ENCODE measurements around the gene MESD. TPM values are rescaled to one million over a fixed set of nuclear protein-coding genes. Genes with fewer than 3 reads are reported as not detected.

Gene MESD
- total and polyA plus RNA-seq, 2 of the 4 experiments (the other 2 are of a cell fraction): 10.0 to 14.0 TPM

DNA sequence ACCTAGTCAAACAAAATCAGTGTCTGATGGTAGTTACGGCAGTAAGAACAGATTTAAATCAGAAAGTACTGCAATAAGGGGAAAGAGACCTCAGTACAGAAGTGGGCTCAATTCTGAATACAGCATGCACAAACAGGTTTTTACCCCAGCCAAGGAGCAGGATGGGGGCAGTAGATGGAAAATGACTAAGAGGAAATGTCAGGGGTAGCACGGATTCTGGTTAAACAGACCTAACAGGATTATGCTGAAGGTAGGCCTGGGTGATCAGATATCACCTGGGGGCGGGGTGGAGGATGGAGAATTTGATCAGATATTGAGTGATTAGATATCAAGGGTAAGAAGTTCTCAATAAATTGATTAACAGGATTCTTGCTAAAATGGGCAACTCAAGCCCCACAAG lies 19.0 kb downstream of the MESD start:
- intact Hi-C loops (cut with micrococcal nuclease): loop anchor here (2.0 to 5.0 kb wide), 5 partner anchors 88 to 516 kb away; partner anchors contain the start of gene ABHD17C
- Histone ChIP-seq H3K27me3 (ENCODE audit: control insufficient read depth, insufficient read depth, low read length) (no peaks in the 10 kb centered on the region), H2AK9ac (replicated peaks; ENCODE audit: low read depth, low read length, poor library complexity) (no peak overlapping the region), H3K27ac (ENCODE audit: insufficient read depth, low read length) (no peak overlapping the region), H2AK5ac (ENCODE audit: low read depth, low read length) (no peak overlapping the region), H4K20me1 (ENCODE audit: insufficient read depth, low read length) (peaks cover 12% of the 10 kb centered on the region; the same call in 1 of the 2 replicates), H3K4me1 (ENCODE audit: control insufficient read depth, insufficient read depth, low read length) (peaks cover 13% of the 10 kb centered on the region), H2BK120ac (ENCODE audit: low read depth, low read length) (no peak overlapping the region), H3K23ac (ENCODE audit: low read depth, low read length) (no peak overlapping the region), H2BK5ac (ENCODE audit: low read depth, low read length, poor library complexity, severe bottlenecking) (no peak overlapping the region), H3K4me2 (ENCODE audit: low read depth, low read length) (no peak overlapping the region), H3K18ac (ENCODE audit: low read depth, low read length) (no peak overlapping the region), H3K9me3 (ENCODE audit: control insufficient read depth, insufficient read depth, low read length) (no peaks in the 10 kb centered on the region), H2AFZ (replicated peaks; ENCODE audit: low read length, poor library complexity) (no peak overlapping the region), H2BK15ac (ENCODE audit: low read depth, low read length) (no peak overlapping the region), H3K56ac (ENCODE audit: extremely low read depth, insufficient read depth, low read length) (no peak overlapping the region), H4K91ac (ENCODE audit: insufficient read depth, low read depth, low read length) (no peak overlapping the region), H2BK20ac (ENCODE audit: low read depth, low read length) (no peak overlapping the region), H3K14ac (replicated peaks; ENCODE audit: low read depth, low read length) (no peak overlapping the region), H4K5ac (ENCODE audit: low read depth, low read length) (no peak overlapping the region), H3K4ac (ENCODE audit: low read depth, low read length) (no peak overlapping the region), H3K79me1 (ENCODE audit: low read depth in 1 of 2, low read length in 2 of 2) (peaks cover 16 to 19% of the 10 kb centered on the region in 2 experiments), H4K8ac (ENCODE audit: low read depth in 2 of 2, low read length in 2 of 2) (no peak overlapping the region), H3K9me1 (ENCODE audit: insufficient read depth, low read length) (peaks cover 15% of the 10 kb centered on the region), H3K9ac (ENCODE audit: low read depth, low read length) (no peak overlapping the region), H3K36me3 (ENCODE audit: control insufficient read depth, insufficient read depth, low read length) (peaks cover 4% of the 10 kb centered on the region; the same call in 1 of the 2 replicates), H3K4me3 (ENCODE audit: insufficient read depth, low read depth, low read length) (no peak overlapping the region)
- ATAC-seq (ENCODE audit: low read depth): no peak
- no CpG with 5 or more reads among the region's 3 CpGs for WGBS, 2 experiments (ENCODE audit: extremely low coverage in 2 of 2, insufficient read length in 1 of 2)
- dilution Hi-C loops (cut with HindIII; ENCODE audit: low sequenced_read_pairs, unreplicated experiment): no loop called here
- in situ Hi-C loops (cut with MboI; ENCODE audit: low sequenced_read_pairs): loop anchor here (5.0 kb wide), 2 partner anchors 193 to 403 kb away; partner anchors contain the start of gene CEMIP
- ChIA-PET CTCF (interaction anchor here (1.0 to 2.0 kb wide), 10 partner anchors 9 to 515 kb away, joined by 3 to 10 read pairs (median 4); partner anchors contain the start of gene CEMIP), POLR2A (ENCODE audit: unreplicated experiment) (no interaction called here)
- BruUV-seq (replicated peaks): no TSS peak
- TF ChIP-seq, protein P1, sequence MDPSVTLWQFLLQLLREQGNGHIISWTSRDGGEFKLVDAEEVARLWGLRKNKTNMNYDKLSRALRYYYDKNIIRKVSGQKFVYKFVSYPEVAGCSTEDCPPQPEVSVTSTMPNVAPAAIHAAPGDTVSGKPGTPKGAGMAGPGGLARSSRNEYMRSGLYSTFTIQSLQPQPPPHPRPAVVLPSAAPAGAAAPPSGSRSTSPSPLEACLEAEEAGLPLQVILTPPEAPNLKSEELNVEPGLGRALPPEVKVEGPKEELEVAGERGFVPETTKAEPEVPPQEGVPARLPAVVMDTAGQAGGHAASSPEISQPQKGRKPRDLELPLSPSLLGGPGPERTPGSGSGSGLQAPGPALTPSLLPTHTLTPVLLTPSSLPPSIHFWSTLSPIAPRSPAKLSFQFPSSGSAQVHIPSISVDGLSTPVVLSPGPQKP (IDR thresholded peaks at IDR 0.05; ENCODE audit: borderline replicate concordance, low read depth, low read length): no peak
- no peak for TF ChIP-seq USF2 (IDR thresholded peaks at IDR 0.05; ENCODE audit: low read depth, low read length)
- no peak for TF ChIP-seq MAFK (IDR thresholded peaks at IDR 0.05; ENCODE audit: low read depth, low read length)
- TF ChIP-seq FOS (IDR thresholded peaks at IDR 0.05; ENCODE audit: low read depth, low read length): no peak
- TF ChIP-seq RCOR1 (IDR thresholded peaks at IDR 0.05; ENCODE audit: insufficient replicate concordance, low read length): no peak
- TF ChIP-seq NFE2L2 (IDR thresholded peaks at IDR 0.05; ENCODE audit: low read depth, low read length): no peak
- TF ChIP-seq CEBPB (IDR thresholded peaks at IDR 0.05; ENCODE audit: low read depth, low read length): no peak
- no peak for TF ChIP-seq MXI1 (IDR thresholded peaks at IDR 0.05; ENCODE audit: borderline replicate concordance, low read depth, low read length)
- TF ChIP-seq BHLHE40 (IDR thresholded peaks at IDR 0.05; ENCODE audit: low read depth, low read length): no peak
- no peak for TF ChIP-seq MAZ (IDR thresholded peaks at IDR 0.05; ENCODE audit: borderline replicate concordance, low read depth, low read length)
- DNase-seq: no peak

Data from IMR-90 (cell line).